Activated T-cell treated with anti-CD3 and anti-CD28 coated beads for 4 hours (primary cell): ENCODE measurements around the gene MMP10.

Experiments used
- DNase-seq: peaks from one replicate; pipeline ENCODE4 v3.0.0-alpha.2; 2020

Gene MMP10

GRCh38 chr11:102780491-102780918 lies at the start of gene MMP10:
Gene MMP10, minus strand, starts transcription at chr11:102780628. Its CDS starts 37 bp downstream, at chr11:102780591.
- no peak for DNase-seq

GRCh38 chr11:102829316-102830000 lies 49.0 kb upstream of the MMP10 start:
- no peak for DNase-seq

- DNase-seq: no peak
These were observed 44.1 kb upstream of the MMP10 start for GRCh38 chr11:102824556-102824955.

GRCh38 chr11:102819491-102819890 lies 39.1 kb upstream of the MMP10 start:
- DNase-seq: no peak

- DNase-seq: no peak
These were observed 33.1 kb upstream of the MMP10 start for GRCh38 chr11:102813484-102813883.

- DNase-seq: no peak
These were observed 31.8 kb upstream of the MMP10 start for GRCh38 chr11:102812188-102812587.

- no peak for DNase-seq
These were observed 30.7 kb upstream of the MMP10 start for GRCh38 chr11:102810950-102811660.

GRCh38 chr11:102809971-102810370 lies 29.5 kb upstream of the MMP10 start:
- no peak for DNase-seq

- DNase-seq: no peak
These were observed 27.5 kb upstream of the MMP10 start for GRCh38 chr11:102807921-102808320.

- no peak for DNase-seq
These were observed 25.9 kb upstream of the MMP10 start for GRCh38 chr11:102806296-102806695.

GRCh38 chr11:102802341-102802740 lies 21.9 kb upstream of the MMP10 start:
- DNase-seq: no peak

- DNase-seq: no peak
These were observed 20.3 kb upstream of the MMP10 start for GRCh38 chr11:102800767-102801166.

GRCh38 chr11:102799681-102800340 lies 19.4 kb upstream of the MMP10 start:
- no peak for DNase-seq

GRCh38 chr11:102798012-102798746 lies 17.8 kb upstream of the MMP10 start, which contains the start of gene MMP1:
Gene MMP1, minus strand, starts transcription at chr11:102798160. Its CDS starts 68 bp downstream, at chr11:102798092.
- DNase-seq: no peak

GRCh38 chr11:102794382-102794781 lies 14.0 kb upstream of the MMP10 start:
- DNase-seq: no peak

GRCh38 chr11:102793677-102794290 lies 13.4 kb upstream of the MMP10 start:
- DNase-seq: no peak

- no peak for DNase-seq
These were observed 12.2 kb upstream of the MMP10 start for GRCh38 chr11:102792604-102793003.

- no peak for DNase-seq
These were observed 11.0 kb upstream of the MMP10 start for GRCh38 chr11:102791271-102792036.

GRCh38 chr11:102788334-102788995 lies 8.0 kb upstream of the MMP10 start:
- DNase-seq: no peak

GRCh38 chr11:102784380-102784779 lies 4.0 kb upstream of the MMP10 start:
- no peak for DNase-seq

GRCh38 chr11:102783720-102784119 lies 3.3 kb upstream of the MMP10 start:
- DNase-seq: no peak
